CD4-positive, alpha-beta memory T cell (primary cell): ENCODE data around the gene MARK1. TPM values are rescaled to one million over a fixed set of nuclear protein-coding genes. Genes with fewer than 3 reads are reported as not detected.
A peak's percentile ranks its signal among the peaks of the same experiment; 100 is the strongest.

Experiments used
- CTCF ChIA-PET: fragments of 350-600 bp; sonication (Branson Sonifier 250); formaldehyde crosslinking; loops from one replicate; lab custom pipeline; 2021; ENCODE audit warnings: inconsistent platforms; ENCODE audit not compliant: partially characterized antibody; lab: Charles Lee
- POLR2A ChIA-PET: fragments of 350-600 bp; sonication (Branson Sonifier 250); formaldehyde crosslinking; loops from one replicate; lab custom pipeline; 2021; ENCODE audit not compliant: partially characterized antibody; lab: Charles Lee
- DNase-seq, 5 donors: peaks; one replicate each; pipeline versions ENCODE4 v3.0.0 to v3.0.0-alpha.2; 2020 to 2022; ENCODE audit warnings: mixed read lengths in 1 of 5
- H3K27ac ChIP-seq: one replicate; pipeline ENCODE4 v1.7.0; 2013; ENCODE audit warnings: low read depth, low read length
- H3K27me3 ChIP-seq: 2 replicates; pipeline ENCODE4 v1.7.0; 2013; ENCODE audit warnings: mild to moderate bottlenecking, low read length, moderate library complexity; ENCODE audit not compliant: insufficient read depth
- H3K36me3 ChIP-seq: 2 replicates; pipeline ENCODE4 v1.7.0; 2013; ENCODE audit warnings: mild to moderate bottlenecking, low read length, moderate library complexity; ENCODE audit not compliant: insufficient read depth
- H3K4me1 ChIP-seq: 2 replicates; pipeline ENCODE4 v1.7.0; 2013; ENCODE audit warnings: mild to moderate bottlenecking, low read length, moderate library complexity; ENCODE audit not compliant: insufficient read depth
- H3K4me3 ChIP-seq, 2 donors: one replicate each; pipeline ENCODE4 v1.7.0; 2013; ENCODE audit warnings: low read length in 2 of 2, mild to moderate bottlenecking in 1 of 2
- H3K9me3 ChIP-seq, 2 donors: one replicate each; pipeline ENCODE4 v1.7.0; 2013; ENCODE audit warnings: low read length in 2 of 2, control low read depth in 1 of 2; ENCODE audit not compliant: control insufficient read depth in 1 of 2
- H3K27ac Mint-ChIP-seq, 7 donors: one replicate each; pipeline ENCODE4 v1.8.0; 2020 to 2021; ENCODE audit warnings: mixed read lengths in 7 of 7, mild to moderate bottlenecking in 6 of 7, inconsistent platforms in 3 of 7, moderate library complexity in 3 of 7
- H3K27me3 Mint-ChIP-seq, 2 donors: one replicate each; pipeline ENCODE4 v1.8.0; 2020 to 2021; ENCODE audit warnings: mixed read lengths in 2 of 2
- H3K36me3 Mint-ChIP-seq, 2 donors: one replicate each; pipeline ENCODE4 v1.8.0; 2020 to 2021; ENCODE audit warnings: mixed read lengths in 2 of 2, inconsistent platforms in 1 of 2, mild to moderate bottlenecking in 1 of 2
- H3K4me1 Mint-ChIP-seq, 4 donors: one replicate each; pipeline ENCODE4 v1.8.0; 2020 to 2021; ENCODE audit warnings: mixed read lengths in 4 of 4, mild to moderate bottlenecking in 1 of 4
- H3K4me3 Mint-ChIP-seq, 8 donors: one replicate each; pipeline ENCODE4 v1.8.0; 2020 to 2021; ENCODE audit warnings: mixed read lengths in 8 of 8, mild to moderate bottlenecking in 7 of 8, moderate library complexity in 6 of 8, inconsistent platforms in 3 of 8
- H3K9me3 Mint-ChIP-seq, 8 donors: one replicate each; pipeline ENCODE4 v1.8.0; 2020 to 2021; ENCODE audit warnings: mixed read lengths in 8 of 8, mild to moderate bottlenecking in 5 of 8, inconsistent platforms in 3 of 8, moderate library complexity in 1 of 8
- intact Hi-C: fragments of 100-400 bp; cut with micrococcal nuclease; formaldehyde crosslinking; loops from one replicate; pipeline ENCODE4 v1.15.1; 2023
- polyA plus RNA-seq, 2 donors: library from polyadenylated mRNA; unstranded; fragments of 300-500 nt; fragmentation: Illumina TruSeq; gene quantifications; one replicate each; pipeline ENCODE4 v1.2.3, GENCODE V29; 2021
- total RNA-seq, 2 experiments: library from RNA; stranded (reverse); gene quantifications; one replicate each; pipeline ENCODE4 v1.2.3, GENCODE V29; 2021

The MARK1 gene
- total and polyA plus RNA-seq, 4 experiments from 2014 or later = 0.06 TPM; not detected in 3

DNA sequence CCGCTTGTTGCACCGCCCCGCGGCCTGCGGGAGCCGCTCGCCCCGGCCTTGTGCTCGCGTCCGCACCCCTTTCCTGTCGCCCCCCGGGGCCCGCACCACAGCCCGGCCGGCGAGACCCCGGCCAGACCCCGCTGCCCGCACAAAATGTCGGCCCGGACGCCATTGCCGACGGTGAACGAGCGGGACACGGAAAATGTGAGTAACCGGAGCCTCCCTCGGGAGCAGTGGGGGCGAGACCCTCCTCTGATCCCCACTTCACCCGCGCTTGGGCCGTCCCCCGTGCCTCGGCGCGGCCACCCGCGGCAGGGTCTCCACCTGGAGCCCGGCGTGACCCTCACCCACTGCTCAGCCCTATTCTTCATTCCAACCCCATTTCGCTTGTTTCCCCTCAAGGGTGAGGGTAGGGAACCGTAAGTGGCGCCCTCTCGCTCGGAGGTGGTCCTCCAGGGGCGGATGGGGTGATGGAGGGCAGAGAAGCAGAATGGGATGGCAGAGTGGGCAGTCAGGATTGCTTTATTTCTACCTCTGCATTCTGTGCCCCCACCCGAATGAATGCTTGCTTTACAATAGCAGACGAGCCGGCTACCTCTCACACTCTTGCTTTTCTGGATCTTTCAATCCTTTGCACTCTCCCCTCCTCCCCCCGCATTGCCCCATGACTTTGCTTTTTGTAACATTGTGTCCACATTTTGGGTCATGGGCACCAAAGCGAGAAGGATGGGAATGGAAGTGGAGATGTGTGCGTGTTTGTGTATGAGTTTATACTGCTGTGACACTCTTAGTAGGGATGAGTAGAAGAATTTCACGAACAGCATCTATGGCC is 954 bp downstream of the MARK1 start:
- no peaks in the 10 kb centered on the region for H3K9me3 ChIP-seq
- H3K27ac ChIP-seq = no peak overlapping the region
- peak overlapping the region in 1 of 2 donors; percentile 31 for H3K4me3 ChIP-seq
- Mint-ChIP-seq H3K9me3 (peaks cover 0 to 13% (median 6%) of the 10 kb centered on the region in 8 donors), H3K4me1 (peaks cover 14 to 20% (median 18%) of the 10 kb centered on the region in 4 donors), H3K27me3 (peaks cover 51 to 56% of the 10 kb centered on the region in 2 donors), H3K4me3 (peak overlapping the region; percentile 33 to 79 (median 74)), H3K27ac (no peak overlapping the region), H3K36me3 (peaks cover 0 to 3% of the 10 kb centered on the region in 2 donors)
- DNase-seq = no peak
- CTCF ChIA-PET = no interaction called here
- H3K4me1 ChIP-seq = no peaks in the 10 kb centered on the region
- intact Hi-C loops = no loop called here
- no peaks in the 10 kb centered on the region for H3K36me3 ChIP-seq
- H3K27me3 ChIP-seq = peaks cover 18% of the 10 kb centered on the region
- POLR2A ChIA-PET = no interaction called here

DNA sequence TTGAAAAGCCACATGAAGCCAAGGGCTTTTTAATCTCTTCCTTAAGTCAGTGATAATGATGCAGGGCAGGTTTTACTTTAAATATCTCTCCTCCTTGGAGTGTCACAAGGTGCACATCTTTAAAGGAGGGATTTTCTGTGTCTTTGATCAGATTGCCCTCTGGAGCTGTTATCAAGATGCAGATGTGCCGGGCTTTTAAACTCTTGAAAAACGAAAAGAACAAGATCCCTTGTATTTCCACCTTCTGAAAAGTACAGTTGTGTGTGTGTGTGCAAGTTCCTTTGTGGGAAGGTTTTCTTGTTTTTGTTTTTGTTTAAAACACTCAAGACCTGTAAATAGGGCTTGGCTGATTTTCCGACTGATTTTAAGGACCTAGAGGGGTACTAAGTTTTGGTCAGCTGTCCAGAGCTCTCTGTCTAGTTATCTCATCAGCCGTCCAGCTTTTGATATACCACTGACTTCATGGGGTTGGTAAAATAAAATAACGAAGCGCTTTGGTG is 1.6 kb downstream of the MARK1 start:
- Histone ChIP-seq H3K27ac (no peak overlapping the region), H3K4me3 (no peak overlapping the region), H3K36me3 (no peaks in the 10 kb centered on the region), H3K9me3 (no peaks in the 10 kb centered on the region), H3K27me3 (peaks cover 18% of the 10 kb centered on the region), H3K4me1 (no peaks in the 10 kb centered on the region)
- Mint-ChIP-seq H3K4me1 (peaks cover 14 to 20% (median 18%) of the 10 kb centered on the region in 4 donors), H3K27ac (no peak overlapping the region), H3K27me3 (peaks cover 50 to 52% of the 10 kb centered on the region in 2 donors), H3K4me3 (peak overlapping the region; percentile 33 to 79 (median 74)), H3K36me3 (peaks cover 0 to 3% of the 10 kb centered on the region in 2 donors), H3K9me3 (peaks cover 3 to 17% (median 9%) of the 10 kb centered on the region in 8 donors)
- ChIA-PET CTCF (no interaction called here), POLR2A (no interaction called here)
- intact Hi-C loops = no loop called here
- no peak for DNase-seq

DNA sequence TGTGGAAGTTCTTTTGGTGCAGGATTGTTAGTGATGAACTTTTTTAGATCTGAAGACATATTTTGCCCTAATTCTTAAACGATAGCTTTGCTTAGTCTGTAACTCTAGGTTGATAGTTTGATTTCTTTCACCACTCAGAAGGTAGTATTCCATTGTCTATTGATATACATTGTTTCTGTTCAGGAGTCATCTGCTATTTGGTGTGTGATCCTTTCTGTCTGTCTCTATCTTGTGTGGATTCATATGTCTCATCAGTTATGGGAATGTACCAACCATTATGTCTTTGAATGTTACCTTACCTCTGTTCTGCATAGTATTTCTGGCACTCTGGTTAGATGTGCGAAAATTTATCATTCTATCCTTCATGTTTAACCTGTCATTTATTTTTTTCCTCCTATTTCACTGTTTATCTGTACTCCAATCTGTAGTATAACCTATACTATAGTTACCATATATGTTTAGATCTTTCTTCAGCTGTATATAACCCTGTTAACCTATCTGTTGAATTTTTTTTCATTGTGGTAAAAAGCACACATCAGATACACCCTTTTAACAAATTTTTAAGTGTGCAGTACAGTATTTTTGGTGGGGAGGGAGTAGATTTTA is 5.7 kb downstream of the MARK1 start:
- Histone ChIP-seq H3K9me3 (no peaks in the 10 kb centered on the region), H3K27ac (no peak overlapping the region), H3K36me3 (no peaks in the 10 kb centered on the region), H3K4me1 (no peaks in the 10 kb centered on the region), H3K27me3 (peaks cover 12% of the 10 kb centered on the region), H3K4me3 (no peak overlapping the region)
- DNase-seq = no peak
- intact Hi-C loops = no loop called here
- ChIA-PET CTCF (no interaction called here), POLR2A (no interaction called here)
- Mint-ChIP-seq H3K36me3 (no peaks in the 10 kb centered on the region), H3K4me3 (no peak overlapping the region), H3K27me3 (peaks cover 23 to 28% of the 10 kb centered on the region in 2 donors), H3K4me1 (peaks cover 6 to 9% (median 8%) of the 10 kb centered on the region in 4 donors), H3K27ac (no peak overlapping the region), H3K9me3 (peaks cover 4 to 23% (median 13%) of the 10 kb centered on the region in 8 donors)

DNA sequence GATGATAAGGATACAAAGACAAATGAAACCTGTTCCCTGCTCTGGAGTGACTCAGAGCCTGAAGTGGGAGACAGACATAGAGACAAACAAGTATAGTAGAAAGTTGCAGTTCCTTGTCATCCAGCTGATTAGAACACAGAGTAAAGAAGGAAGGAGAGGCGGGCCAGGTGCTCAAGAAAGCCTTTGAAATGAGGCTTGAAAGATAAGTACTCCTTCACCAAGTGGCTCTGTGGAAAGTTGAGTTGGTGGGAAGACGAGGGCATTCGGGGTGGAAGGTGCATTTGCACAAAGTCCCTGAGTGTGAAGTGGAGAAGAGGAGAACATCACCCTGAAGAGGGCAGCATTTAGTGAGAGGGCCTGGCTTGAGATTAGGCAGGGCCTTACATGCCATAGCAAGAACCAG is 17.0 kb downstream of the MARK1 start:
- CTCF ChIA-PET = no interaction called here
- H3K4me1 ChIP-seq = no peaks in the 10 kb centered on the region
- Mint-ChIP-seq H3K27me3 (peaks cover 12 to 22% of the 10 kb centered on the region in 2 donors), H3K4me3 (no peak overlapping the region), H3K4me1 (no peaks in the 10 kb centered on the region), H3K36me3 (no peaks in the 10 kb centered on the region), H3K9me3 (peaks cover 0 to 3% (median 0%) of the 10 kb centered on the region in 8 donors), H3K27ac (no peak overlapping the region)
- H3K27ac ChIP-seq = no peak overlapping the region
- DNase-seq = no peak
- POLR2A ChIA-PET = no interaction called here
- no peaks in the 10 kb centered on the region for H3K9me3 ChIP-seq
- H3K4me3 ChIP-seq = no peak overlapping the region
- intact Hi-C loops = no loop called here
- H3K36me3 ChIP-seq = no peaks in the 10 kb centered on the region
- H3K27me3 ChIP-seq = no peaks in the 10 kb centered on the region

GRCh38 chr1:220550811-220551399 is 23.0 kb downstream of the MARK1 start:
- no peak overlapping the region for H3K27ac Mint-ChIP-seq
- no peak overlapping the region for H3K4me3 Mint-ChIP-seq
- no peaks in the 10 kb centered on the region for H3K9me3 ChIP-seq
- H3K4me3 ChIP-seq = no peak overlapping the region
- no peaks in the 10 kb centered on the region for H3K36me3 Mint-ChIP-seq
- intact Hi-C loops = no loop called here
- H3K4me1 Mint-ChIP-seq = no peaks in the 10 kb centered on the region
- CTCF ChIA-PET = no interaction called here
- no peaks in the 10 kb centered on the region for H3K27me3 ChIP-seq
- no peaks in the 10 kb centered on the region for H3K36me3 ChIP-seq
- no peak for DNase-seq
- no peak overlapping the region for H3K27ac ChIP-seq
- peaks cover 7 to 13% of the 10 kb centered on the region in 2 donors for H3K27me3 Mint-ChIP-seq
- no peaks in the 10 kb centered on the region for H3K4me1 ChIP-seq
- peaks cover 0 to 1% (median 0%) of the 10 kb centered on the region in 8 donors for H3K9me3 Mint-ChIP-seq
- POLR2A ChIA-PET = no interaction called here

- no peaks in the 10 kb centered on the region for H3K4me1 Mint-ChIP-seq
- Histone ChIP-seq H3K27ac (no peak overlapping the region), H3K36me3 (no peaks in the 10 kb centered on the region), H3K4me1 (no peaks in the 10 kb centered on the region), H3K27me3 (no peaks in the 10 kb centered on the region), H3K4me3 (no peak overlapping the region), H3K9me3 (no peaks in the 10 kb centered on the region)
- no peak overlapping the region for H3K27ac Mint-ChIP-seq
- H3K4me3 Mint-ChIP-seq = no peak overlapping the region
- intact Hi-C loops = no loop called here
- ChIA-PET CTCF (no interaction called here), POLR2A (no interaction called here)
- no peak for DNase-seq
- peaks cover 0 to 1% (median 0%) of the 10 kb centered on the region in 8 donors for H3K9me3 Mint-ChIP-seq
- H3K36me3 Mint-ChIP-seq = no peaks in the 10 kb centered on the region
- peaks cover 7 to 10% of the 10 kb centered on the region in 2 donors for H3K27me3 Mint-ChIP-seq
Measured at GRCh38 chr1:220551718-220552117, 23.8 kb downstream of the MARK1 start.

DNA sequence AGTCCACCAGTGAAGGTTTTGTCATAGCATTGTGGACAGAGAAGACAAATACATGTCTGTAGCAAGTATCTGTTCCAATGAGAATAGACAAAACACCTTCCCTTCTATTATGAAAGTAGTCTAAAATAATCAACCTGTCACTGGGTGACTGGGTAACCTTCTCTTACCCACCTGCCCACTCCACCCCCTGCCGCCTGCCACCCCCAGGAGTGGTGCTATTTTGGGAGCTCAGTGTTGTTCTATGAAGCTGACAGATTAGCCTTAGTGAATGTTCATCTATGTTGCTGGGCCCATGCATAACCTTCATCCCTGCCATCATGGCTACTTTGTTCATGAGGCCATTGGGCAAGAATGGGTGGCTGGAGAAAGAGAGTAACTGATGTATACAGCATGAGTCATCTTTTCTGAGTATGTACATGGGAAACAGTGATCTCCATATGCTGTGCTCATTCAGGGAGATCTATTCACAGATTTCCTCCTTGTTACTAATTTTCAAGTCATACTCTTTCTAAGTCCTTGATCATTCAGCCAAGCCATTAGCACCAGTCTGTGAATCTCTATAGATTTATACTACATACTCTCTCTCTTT is 24.8 kb downstream of the MARK1 start:
- no peak overlapping the region for H3K4me3 Mint-ChIP-seq
- Histone ChIP-seq H3K27me3 (no peaks in the 10 kb centered on the region), H3K27ac (no peak overlapping the region), H3K4me1 (no peaks in the 10 kb centered on the region), H3K4me3 (no peak overlapping the region), H3K9me3 (no peaks in the 10 kb centered on the region), H3K36me3 (no peaks in the 10 kb centered on the region)
- intact Hi-C loops = no loop called here
- no peaks in the 10 kb centered on the region for H3K36me3 Mint-ChIP-seq
- ChIA-PET POLR2A (no interaction called here), CTCF (no interaction called here)
- peaks cover 7 to 11% of the 10 kb centered on the region in 2 donors for H3K27me3 Mint-ChIP-seq
- no peak overlapping the region for H3K27ac Mint-ChIP-seq
- H3K4me1 Mint-ChIP-seq = no peaks in the 10 kb centered on the region
- H3K9me3 Mint-ChIP-seq = peaks cover 0 to 1% (median 0%) of the 10 kb centered on the region in 8 donors
- no peak for DNase-seq
